Mucosa of descending colon (tissue), 3 donors: ENCODE measurements around the gene PADI1. TPM values are rescaled to one million over a fixed set of nuclear protein-coding genes. Genes with fewer than 3 reads are reported as not detected.

Experiments
- ATAC-seq: fragments of 200-7000 bp; cut with Tn5 transposase; one replicate; pipeline ENCODE4 v1.9.1; 2020; ENCODE audit warnings: mild to moderate bottlenecking, moderate library complexity
- DNase-seq, 3 donors: peaks; one replicate each; pipeline ENCODE4 v3.0.0-alpha.2; 2020
- H3K36me3 ChIP-seq: fragments of 200-600 bp; one replicate; pipeline ENCODE4 v1.8.0; 2021; ENCODE audit warnings: low read depth, mild to moderate bottlenecking
- H3K4me1 ChIP-seq: fragments of 200-600 bp; one replicate; pipeline ENCODE4 v1.8.0; 2021; ENCODE audit warnings: low read depth, mild to moderate bottlenecking
- H3K4me3 ChIP-seq: fragments of 200-600 bp; one replicate; pipeline ENCODE4 v1.8.0; 2021; ENCODE audit warnings: mild to moderate bottlenecking
- H3K9me3 ChIP-seq: fragments of 200-600 bp; one replicate; pipeline ENCODE4 v1.8.0; 2021; ENCODE audit warnings: mild to moderate bottlenecking
- CTCF ChIP-seq: fragments of 200-600 bp; IDR thresholded peaks from one replicate; pipeline ENCODE4 v1.8.0; 2022; ENCODE audit warnings: antibody characterized with exemption, mild to moderate bottlenecking
- intact Hi-C, 2 donors: fragments of 100-400 bp; cut with DNase I in 1 of 2; cut with micrococcal nuclease in 1 of 2; formaldehyde crosslinking; loops; one replicate each; pipeline versions ENCODE4 v1.11.0 to v1.11.1; 2022; cut with DNase I, micrococcal nuclease
- total RNA-seq, 3 donors: library from RNA; stranded (reverse); fragmentation: NEBNext Ultra II Directional in 2 of 3; extraction: Animal tissue kit (Norgen Biotek cat#: 25700) in 2 of 3; gene quantifications; one replicate each; pipeline versions ENCODE4 v1.2.1 to v1.2.4, GENCODE V29; 2021 to 2023
- donor health status: DM: no; HTN: no; CAD: no; lungs with moderate emphysema.
- donor health status: DM: no; HTN: no; CAD: no.
- donor health status: DM: no; HTN: yes; CAD: no.

The PADI1 gene
- total RNA-seq, 3 donors from 2014 or later, result 0.25 to 0.65 (median 0.38) TPM

- intact Hi-C loops, result no loop called here
- ATAC-seq, result peak; percentile 45
- DNase-seq, result peak in 1 of 3 donors; percentile 28
- H3K4me1 ChIP-seq, result no peaks in the 10 kb centered on the region
- no peaks in the 10 kb centered on the region for H3K9me3 ChIP-seq
- H3K36me3 ChIP-seq, result no peaks in the 10 kb centered on the region
- no peak overlapping the region for H3K4me3 ChIP-seq
- no peak for TF ChIP-seq CTCF
Observed at GRCh38 chr1:17244821-17245740, 40.2 kb downstream of the PADI1 start.

DNA sequence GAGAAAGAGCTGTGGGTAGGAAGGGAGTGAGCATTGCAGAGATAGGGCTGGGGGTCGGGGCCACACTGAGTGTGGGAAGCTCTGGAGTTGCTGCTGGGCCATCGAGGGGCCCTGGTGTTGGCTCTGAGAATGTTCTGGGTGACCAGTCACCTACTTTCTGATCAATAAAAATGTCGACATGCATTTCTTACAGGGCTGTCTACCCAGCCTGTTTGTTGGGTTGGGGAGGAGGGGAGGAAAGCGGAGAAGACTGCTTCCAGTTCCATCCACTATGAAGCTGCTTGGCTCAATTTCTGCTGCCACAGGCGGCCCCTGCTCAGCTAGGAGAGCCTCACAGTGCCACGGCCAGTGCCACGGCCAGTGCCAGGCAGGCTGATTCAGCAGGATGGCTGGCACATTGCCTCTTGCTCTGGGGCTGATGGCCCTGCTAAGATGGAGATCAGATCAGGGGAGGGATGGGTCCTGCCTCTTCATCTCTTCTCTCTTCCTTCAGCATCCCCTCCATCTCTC is 40.9 kb downstream of the PADI1 start:
- Histone ChIP-seq H3K9me3 (no peaks in the 10 kb centered on the region), H3K4me1 (peaks cover 6% of the 10 kb centered on the region), H3K36me3 (no peaks in the 10 kb centered on the region), H3K4me3 (no peak overlapping the region)
- ATAC-seq (no peak), DNase-seq (peak in 1 of 3 donors; percentile 32)
- no peak for TF ChIP-seq CTCF
- intact Hi-C loops, result no loop called here

DNA sequence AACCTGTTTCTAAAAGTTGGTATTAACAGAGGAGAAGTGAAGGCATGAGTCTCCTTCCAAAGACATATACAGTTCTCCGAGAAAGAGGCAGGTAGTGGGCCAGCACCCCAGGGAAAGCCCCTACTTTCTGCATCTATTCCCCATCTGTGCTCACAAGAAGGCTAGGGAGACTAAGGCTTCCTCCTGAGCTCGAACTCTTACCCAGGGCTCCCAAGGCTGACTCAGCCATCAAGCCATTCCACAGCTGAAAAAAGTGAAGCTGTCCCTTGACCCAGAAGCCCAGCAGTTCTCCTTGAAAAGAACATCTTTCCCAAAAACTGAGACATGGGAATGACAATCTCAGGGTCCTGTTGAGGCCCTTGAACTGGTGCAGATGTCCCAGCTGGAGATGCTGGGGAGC is 42.0 kb downstream of the PADI1 start:
- DNase-seq (peak in 1 of 3 donors; percentile 1), ATAC-seq (no peak)
- Histone ChIP-seq H3K4me1 (peaks cover 6% of the 10 kb centered on the region), H3K36me3 (no peaks in the 10 kb centered on the region), H3K4me3 (no peak overlapping the region), H3K9me3 (no peaks in the 10 kb centered on the region)
- no peak for TF ChIP-seq CTCF
- intact Hi-C loops, result no loop called here

DNA sequence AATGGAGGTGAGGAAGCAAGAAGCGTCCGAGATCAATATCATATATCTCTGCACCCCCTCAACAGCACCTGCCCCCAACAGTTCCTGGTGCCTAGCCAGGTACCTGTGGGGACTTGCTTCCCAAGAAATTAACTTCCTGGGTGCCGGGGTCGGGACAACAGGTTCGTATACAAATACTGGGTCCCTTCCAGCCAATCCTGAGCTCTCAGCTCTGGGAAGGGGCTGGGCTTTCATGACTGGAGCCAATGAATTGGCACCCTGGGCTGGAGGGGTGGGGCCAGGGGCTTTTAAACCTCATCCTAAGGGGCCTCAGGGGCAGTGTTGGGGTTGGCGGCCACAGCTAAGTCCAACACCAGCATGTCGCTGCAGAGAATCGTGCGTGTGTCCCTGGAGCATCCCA is 43.9 kb downstream of the PADI1 start, which contains the start of gene PADI3:
TSS of gene PADI3 (plus strand) at position 318 of the 400 bp plus-strand sequence. CDS start at position 358, 40 bp downstream.
- H3K4me1 ChIP-seq, result peaks cover 6% of the 10 kb centered on the region
- peak in 1 of 3 donors; percentile 40 for DNase-seq
- no peaks in the 10 kb centered on the region for H3K9me3 ChIP-seq
- no peak for TF ChIP-seq CTCF
- no peak for ATAC-seq
- intact Hi-C loops, result no loop called here
- no peak within 1 kb of the TSS for H3K4me3 ChIP-seq
- H3K36me3 ChIP-seq, result no peaks in the 10 kb centered on the region

DNA sequence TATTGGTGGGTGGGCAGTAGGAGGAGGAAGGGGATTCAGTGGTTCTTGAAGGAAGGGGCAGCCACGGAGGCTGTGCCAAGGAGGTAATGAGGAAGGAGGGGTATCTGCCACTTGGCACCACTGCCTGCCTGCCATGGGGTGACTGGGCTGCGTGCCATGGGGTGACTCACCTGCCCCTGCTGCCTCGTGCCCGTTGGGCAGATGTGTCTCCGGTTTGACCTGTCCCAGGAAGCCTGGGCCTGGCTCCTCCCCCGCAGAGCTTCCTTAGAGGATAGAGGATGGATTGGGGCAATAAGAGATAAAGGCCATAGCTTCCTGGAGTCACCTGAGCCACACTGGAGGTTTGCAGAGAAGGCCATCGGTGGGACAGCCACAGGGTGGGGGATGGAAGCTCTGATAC is 45.7 kb downstream of the PADI1 start:
- peak; percentile 94 to 97 (median 95) for DNase-seq
- Histone ChIP-seq H3K4me1 (peaks cover 11% of the 10 kb centered on the region), H3K9me3 (no peaks in the 10 kb centered on the region), H3K4me3 (no peak overlapping the region), H3K36me3 (no peaks in the 10 kb centered on the region)
- intact Hi-C loops, result no loop called here
- ATAC-seq, result peak; percentile 95
- no peak for TF ChIP-seq CTCF
